LNCAP (cell line): ENCODE results near the gene RAB1B.

ENCODE experiments used
- TF ChIP-seq, protein P1 (sequence below): fragments of 450-650 bp; IDR thresholded peaks from 2 replicates; pipeline ENCODE4 v1.5.1; 2017; ENCODE audit warnings: mild to moderate bottlenecking

RAB1B gene

DNA sequence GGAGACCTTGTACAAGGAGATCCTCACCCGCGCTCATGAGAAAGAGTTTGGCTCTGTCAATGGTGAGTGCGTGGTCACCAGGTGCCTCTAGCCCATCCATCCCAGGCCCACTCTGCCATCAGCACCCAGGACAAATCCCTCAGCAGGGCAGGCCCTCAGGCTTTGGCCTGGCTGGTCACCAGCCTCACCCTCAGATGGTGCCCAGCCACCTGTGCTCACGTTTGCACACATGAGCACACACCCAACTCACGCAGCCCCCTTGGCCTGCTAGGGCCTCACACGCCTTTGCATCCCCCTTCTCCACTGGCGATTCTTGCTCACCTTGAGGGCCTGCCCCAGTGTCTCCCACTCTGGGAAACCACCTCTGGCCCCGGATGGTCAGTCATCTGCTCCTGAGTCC is 4.1 kb upstream of the RAB1B start:
- TF ChIP-seq, protein P1, sequence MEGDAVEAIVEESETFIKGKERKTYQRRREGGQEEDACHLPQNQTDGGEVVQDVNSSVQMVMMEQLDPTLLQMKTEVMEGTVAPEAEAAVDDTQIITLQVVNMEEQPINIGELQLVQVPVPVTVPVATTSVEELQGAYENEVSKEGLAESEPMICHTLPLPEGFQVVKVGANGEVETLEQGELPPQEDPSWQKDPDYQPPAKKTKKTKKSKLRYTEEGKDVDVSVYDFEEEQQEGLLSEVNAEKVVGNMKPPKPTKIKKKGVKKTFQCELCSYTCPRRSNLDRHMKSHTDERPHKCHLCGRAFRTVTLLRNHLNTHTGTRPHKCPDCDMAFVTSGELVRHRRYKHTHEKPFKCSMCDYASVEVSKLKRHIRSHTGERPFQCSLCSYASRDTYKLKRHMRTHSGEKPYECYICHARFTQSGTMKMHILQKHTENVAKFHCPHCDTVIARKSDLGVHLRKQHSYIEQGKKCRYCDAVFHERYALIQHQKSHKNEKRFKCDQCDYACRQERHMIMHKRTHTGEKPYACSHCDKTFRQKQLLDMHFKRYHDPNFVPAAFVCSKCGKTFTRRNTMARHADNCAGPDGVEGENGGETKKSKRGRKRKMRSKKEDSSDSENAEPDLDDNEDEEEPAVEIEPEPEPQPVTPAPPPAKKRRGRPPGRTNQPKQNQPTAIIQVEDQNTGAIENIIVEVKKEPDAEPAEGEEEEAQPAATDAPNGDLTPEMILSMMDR: no peak

DNA sequence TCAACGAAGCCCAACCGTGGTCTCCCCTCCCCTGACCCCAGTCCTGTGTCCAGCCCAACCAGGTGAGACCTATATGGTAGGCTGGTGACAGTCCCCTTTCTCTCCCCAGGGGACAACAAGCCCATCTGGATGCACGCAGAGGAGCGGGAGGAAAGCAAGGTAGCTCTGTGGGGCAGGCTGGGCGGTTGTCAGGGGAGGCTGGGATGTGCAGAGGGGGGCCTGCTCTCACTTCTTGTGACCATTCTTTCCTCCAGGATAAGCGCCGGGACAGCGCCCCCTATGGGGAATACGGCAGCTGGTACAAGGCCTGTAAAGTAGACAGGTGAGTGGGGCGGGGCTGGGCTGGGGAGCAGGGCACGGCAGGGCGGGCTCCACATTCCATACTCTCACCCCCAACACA is 3.5 kb upstream of the RAB1B start:
- TF ChIP-seq, protein P1: peak; percentile 49

DNA sequence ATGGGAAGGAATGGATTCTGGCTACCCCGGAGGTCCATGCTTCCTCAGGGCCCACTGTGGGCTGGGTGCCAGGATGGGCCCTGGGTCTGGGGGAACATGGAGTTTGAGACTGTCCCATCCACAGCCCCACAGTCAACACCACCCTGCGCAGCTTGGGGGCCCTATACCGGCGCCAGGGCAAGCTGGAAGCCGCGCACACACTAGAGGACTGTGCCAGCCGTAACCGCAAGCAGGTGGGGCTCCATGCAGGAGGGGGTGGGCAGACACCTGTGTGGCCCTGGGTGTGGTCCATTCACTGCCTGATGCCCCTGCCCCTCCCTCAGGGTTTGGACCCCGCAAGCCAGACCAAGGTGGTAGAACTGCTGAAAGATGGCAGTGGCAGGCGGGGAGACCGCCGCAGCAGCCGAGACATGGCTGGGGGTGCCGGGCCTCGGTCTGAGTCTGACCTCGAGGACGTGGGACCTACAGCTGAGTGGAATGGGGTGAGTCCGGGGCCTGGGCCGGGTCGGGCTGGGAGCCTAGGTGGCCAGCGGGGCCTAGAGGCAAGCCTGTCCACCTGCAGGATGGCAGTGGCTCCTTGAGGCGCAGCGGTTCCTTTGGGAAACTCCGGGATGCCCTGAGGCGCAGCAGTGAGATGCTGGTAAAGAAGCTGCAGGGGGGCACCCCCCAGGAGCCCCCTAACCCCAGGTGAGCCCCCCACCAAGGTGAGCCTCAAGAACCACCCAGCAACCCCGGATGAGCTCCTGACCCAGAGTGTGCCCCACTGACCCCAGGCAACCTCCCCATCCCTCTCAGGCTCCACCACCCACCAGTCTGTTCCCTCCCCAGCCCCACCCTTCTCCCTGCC is 2.7 kb upstream of the RAB1B start:
- TF ChIP-seq, protein P1: no peak

DNA sequence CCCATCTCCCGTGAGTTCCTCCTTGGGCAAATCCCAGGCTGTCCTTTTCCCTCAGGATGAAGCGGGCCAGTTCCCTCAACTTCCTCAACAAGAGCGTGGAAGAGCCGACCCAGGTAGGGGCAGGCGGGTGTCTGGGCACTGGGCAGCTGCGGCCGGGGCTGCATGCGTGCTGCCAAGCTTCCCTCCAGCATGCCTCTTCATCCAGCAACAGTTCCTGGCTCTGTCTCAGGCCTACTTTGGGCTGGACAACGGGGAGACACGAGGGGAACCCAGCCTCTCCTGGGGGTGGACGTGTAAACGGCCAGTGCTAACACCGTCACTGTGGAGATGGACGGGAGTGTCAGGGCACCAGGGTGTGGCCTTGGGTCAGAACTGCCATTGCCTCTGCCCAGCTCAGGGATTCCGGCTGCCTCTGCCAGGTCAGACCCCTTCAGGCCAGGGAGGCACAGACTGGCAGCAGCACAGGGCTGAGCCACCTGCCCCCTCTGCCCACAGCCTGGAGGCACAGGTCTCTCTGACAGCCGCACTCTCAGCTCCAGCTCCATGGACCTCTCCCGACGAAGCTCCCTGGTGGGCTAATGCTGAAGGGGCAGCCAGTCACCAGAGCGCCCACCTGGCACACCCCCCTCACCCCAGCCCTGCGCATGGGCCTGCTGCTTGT is 1.9 kb upstream of the RAB1B start:
- TF ChIP-seq, protein P1: no peak

DNA sequence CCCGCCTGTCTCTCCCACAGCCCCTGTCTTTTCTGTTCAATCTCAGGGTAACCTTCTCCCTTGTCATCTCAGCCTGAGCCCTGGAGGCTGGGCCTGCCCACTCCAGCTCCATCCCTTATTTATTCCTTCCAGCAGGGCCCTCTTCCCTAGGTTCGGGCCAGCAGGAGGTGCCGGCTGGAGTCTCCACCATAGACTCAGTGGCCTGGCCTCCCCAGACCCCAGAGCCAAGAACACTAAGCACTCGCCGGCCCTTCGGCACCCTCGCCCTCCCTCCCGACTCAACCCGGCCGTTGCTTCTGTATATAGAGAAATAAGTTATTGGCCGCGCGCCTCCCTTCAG is 1.4 kb upstream of the RAB1B start:
- TF ChIP-seq, protein P1: no peak

DNA sequence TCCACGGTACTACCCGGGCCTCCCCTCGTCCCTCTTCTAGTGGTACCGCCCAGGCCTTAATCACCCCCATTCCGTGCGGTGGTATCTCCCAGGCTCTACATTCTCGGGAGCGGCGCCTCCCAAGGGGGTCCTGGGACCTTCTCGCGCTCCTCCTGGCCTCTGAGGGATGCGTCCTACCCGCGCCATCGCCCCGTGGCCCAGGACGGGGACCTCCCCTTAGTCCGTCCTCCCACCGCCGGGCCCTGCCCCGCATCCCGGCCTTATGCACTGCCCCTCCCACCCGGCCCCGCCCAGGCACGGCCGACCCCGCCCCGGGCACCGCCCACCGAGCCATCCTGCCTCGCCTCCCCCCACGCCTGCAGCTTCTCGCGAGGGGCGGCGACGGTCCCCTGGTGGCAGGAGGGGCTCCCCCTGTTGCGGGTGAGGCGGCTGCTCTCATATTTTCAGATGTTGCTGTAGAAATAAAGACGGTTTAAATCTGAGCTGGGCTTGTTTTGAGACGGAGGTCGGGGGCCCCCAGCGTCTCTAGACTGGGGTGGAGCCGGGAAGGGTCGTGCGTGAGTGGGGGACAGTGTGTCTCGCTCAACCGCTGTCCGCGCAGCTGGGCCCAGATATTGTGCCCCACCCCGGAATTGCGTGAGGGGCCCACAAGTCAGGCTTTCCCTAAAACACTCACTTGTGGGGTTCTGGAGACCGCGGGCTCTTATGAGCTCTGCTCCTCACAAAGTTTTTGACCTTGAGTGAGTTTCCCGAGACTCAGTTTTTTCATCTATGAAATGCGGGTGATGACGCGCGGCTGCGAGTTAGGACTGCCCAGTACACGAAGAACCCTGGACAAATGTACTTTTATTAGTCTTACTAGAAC is 828 bp upstream of the RAB1B start:
- TF ChIP-seq, protein P1: no peak
